T-helper 17 cell (primary cell): ENCODE data around the gene PKN2. TPM values are rescaled to one million over a fixed set of nuclear protein-coding genes. Genes with fewer than 3 reads are reported as not detected.
A peak's percentile ranks its signal among the peaks of the same experiment; 100 is the strongest.
"Not testable (repeated sequence)": the region's sequence is repeated elsewhere in the genome, so short reads cannot be mapped to it uniquely, and the experiment has no call there.

Experiments used
- ATAC-seq: fragments of 150-1000 bp; cut with Tn5 transposase; 2 replicates; pipeline ENCODE4 v1.10.0; 2021; ENCODE audit warnings: mild to moderate bottlenecking, moderate library complexity
- DNase-seq, 3 donors: peaks; one replicate each; pipeline versions ENCODE4 v3.0.0 to v3.0.0-alpha.2; 2020 to 2021
- H3K9me3 ChIP-seq: one replicate; pipeline ENCODE4 v1.7.0; 2013; ENCODE audit warnings: low read length, mild to moderate bottlenecking; ENCODE audit not compliant: control insufficient read depth, poor library complexity, severe bottlenecking
- H3K27ac Mint-ChIP-seq: one replicate; pipeline ENCODE4 v1.8.0; 2022; ENCODE audit warnings: mild to moderate bottlenecking, moderate library complexity, mixed read lengths
- H3K27me3 Mint-ChIP-seq: one replicate; pipeline ENCODE4 v1.8.0; 2022; ENCODE audit warnings: mixed read lengths
- H3K36me3 Mint-ChIP-seq: one replicate; pipeline ENCODE4 v1.8.0; 2022; ENCODE audit warnings: low read depth, mixed read lengths
- H3K4me1 Mint-ChIP-seq: one replicate; pipeline ENCODE4 v1.8.0; 2022; ENCODE audit warnings: mild to moderate bottlenecking, mixed read lengths
- H3K4me3 Mint-ChIP-seq: one replicate; pipeline ENCODE4 v1.8.0; 2022; ENCODE audit warnings: mild to moderate bottlenecking, moderate library complexity, mixed read lengths
- total RNA-seq, 4 donors: library from RNA in 2 of 4; stranded (reverse) in 2 of 4; gene quantifications; one replicate each; pipeline ENCODE4 v1.2.3 and lab custom pipeline; 2022 to 2026

PKN2 gene
- total RNA-seq, 2 donors from 2014 or later, result 35.0 to 42.6 TPM

DNA sequence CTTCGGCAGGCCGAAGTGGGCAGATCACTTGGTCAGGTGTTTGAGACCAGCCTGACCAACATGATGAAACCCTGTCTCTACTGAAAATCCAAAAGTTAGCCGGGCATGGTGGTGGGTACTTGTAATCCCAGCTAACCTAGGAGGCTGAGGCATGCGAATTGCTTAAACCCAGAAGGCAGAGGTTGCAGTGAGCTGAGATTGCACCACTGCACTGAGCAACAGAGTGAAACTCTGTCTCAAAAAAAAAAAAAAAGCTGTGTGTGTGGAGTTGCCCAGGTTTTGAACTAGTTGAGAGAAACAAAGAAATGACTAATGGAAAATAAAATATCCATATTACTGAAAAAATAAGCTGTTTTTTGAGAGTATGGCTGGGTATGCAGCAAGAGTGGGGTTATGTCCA, 107.1 kb downstream of the PKN2 start:
- Mint-ChIP-seq H3K4me3 (no peak overlapping the region), H3K27ac (no peak overlapping the region), H3K36me3 (peaks cover 10% of the 10 kb centered on the region), H3K4me1 (peaks cover 11% of the 10 kb centered on the region), H3K27me3 (no peaks in the 10 kb centered on the region)
- DNase-seq, result no peak
- no peak for ATAC-seq
- H3K9me3 ChIP-seq, result no peaks in the 10 kb centered on the region

DNA sequence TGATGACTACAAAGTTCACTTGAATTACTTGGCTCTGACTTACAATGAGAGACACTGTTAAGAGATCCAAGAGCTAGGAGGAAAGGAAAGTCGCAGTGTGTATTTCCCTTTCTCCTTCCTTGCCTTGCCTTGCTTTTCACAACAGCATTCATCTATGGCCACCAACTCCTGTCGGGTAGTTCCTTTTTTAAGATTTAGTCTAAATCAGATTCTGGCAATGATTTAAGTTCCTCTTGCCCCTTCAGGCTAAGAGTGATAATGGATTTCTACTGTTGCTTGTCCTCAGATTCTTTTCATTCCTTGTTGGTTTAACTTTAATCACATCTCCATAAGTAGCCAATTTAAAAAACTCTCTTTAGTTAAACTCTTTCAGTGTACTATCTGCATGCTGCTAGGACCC, 115.4 kb downstream of the PKN2 start:
- H3K4me1 Mint-ChIP-seq, result peaks cover 15% of the 10 kb centered on the region
- DNase-seq (no peak), ATAC-seq (no peak)
- no peaks in the 10 kb centered on the region for H3K9me3 ChIP-seq
- no peaks in the 10 kb centered on the region for H3K27me3 Mint-ChIP-seq
- H3K27ac Mint-ChIP-seq, result no peak overlapping the region
- no peak overlapping the region for H3K4me3 Mint-ChIP-seq
- H3K36me3 Mint-ChIP-seq, result peaks cover 24% of the 10 kb centered on the region

DNA sequence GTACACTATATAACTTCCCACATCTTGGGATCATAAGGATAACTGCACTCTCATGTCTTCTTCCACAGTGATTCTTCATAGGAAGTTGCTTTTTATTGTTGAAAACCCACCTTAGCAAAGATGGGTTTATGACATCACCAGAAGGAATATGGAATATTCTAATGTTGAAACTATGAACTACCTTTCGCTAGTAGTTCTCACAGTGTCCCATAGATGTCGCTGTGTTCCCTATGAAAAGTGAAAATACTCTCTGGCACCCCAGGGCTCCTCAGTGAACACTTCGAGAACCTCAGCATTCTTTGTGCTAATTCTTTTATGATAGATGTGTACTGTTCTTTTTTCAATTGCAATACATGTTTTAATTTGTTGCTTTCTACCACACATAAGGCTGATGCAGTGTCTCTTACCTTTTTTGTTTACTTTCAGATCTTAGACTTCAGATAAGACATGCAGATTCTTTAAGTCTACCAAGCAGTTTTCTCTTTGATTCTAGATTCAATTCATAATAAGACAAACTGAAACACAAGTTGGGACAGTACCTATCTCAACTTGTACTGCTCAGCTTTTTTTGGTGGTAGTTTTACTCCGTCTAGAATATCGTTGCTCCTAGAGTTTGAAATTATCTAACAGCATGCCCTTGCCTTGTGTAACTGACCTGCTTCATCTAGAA, 116.4 kb downstream of the PKN2 start:
- Mint-ChIP-seq H3K36me3 (peaks cover 24% of the 10 kb centered on the region), H3K27me3 (no peaks in the 10 kb centered on the region), H3K4me3 (no peak overlapping the region), H3K27ac (no peak overlapping the region), H3K4me1 (peaks cover 8% of the 10 kb centered on the region)
- ATAC-seq (peak; percentile 69), DNase-seq (peak in 2 of 3 donors; percentile 11 to 14)
- no peaks in the 10 kb centered on the region for H3K9me3 ChIP-seq

DNA sequence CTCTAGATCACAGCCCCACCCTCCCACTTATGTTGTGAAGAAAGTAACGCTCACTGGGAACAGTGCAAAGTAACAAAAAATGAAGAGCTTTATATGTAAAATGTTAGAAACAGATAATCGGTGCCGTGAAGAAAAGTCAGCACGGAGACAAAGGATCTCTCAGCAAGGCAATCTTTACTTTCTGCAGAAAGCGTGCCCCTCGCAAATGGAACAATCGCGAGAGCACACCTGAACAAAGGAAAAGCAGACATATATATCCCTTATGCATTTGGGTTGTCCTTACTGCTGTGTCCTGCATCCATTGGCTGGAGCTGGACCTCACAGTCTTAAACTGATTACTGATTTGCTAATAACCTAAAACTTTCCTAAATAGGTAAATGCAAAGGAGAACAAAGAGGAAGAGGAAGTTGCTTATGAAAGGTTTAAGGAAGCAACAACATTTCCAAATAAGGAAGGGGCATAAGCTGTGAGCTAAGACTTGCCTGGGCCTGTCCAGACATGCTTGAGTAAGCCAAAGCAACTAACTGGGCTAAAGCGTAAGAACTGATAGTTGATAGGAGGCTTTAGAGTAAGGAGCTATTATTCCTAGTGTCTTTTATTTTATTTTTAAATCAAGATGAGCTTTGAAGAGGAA, 117.6 kb downstream of the PKN2 start:
- no peaks in the 10 kb centered on the region for H3K9me3 ChIP-seq
- Mint-ChIP-seq H3K4me1 (peaks cover 8% of the 10 kb centered on the region), H3K4me3 (no peak overlapping the region), H3K27me3 (no peaks in the 10 kb centered on the region), H3K27ac (no peak overlapping the region), H3K36me3 (peaks cover 22% of the 10 kb centered on the region)
- ATAC-seq (no peak), DNase-seq (no peak)

DNA sequence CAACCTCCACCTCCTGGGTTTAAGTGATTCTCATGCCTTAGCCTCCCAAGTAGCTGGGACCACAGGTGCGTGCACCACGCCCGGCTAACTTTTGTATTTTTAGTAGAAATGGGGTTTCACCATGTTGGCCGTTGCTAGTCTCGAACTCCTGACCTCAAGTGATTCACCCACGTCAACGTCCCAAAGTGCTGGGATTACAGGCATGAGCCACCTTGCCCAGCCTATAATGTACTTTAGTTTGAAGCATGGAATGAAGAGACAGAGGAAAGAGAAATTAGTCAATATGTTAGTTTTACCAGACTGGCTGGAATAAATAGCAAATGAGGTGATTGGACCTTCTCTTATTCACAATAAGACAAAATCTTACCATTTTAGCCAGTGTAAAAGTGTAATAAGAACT, 118.3 kb downstream of the PKN2 start:
- Mint-ChIP-seq H3K4me3 (no peak overlapping the region), H3K36me3 (peaks cover 21% of the 10 kb centered on the region), H3K27me3 (no peaks in the 10 kb centered on the region), H3K27ac (no peak overlapping the region), H3K4me1 (peaks cover 8% of the 10 kb centered on the region)
- DNase-seq (no peak), ATAC-seq (no peak)
- H3K9me3 ChIP-seq, result no peaks in the 10 kb centered on the region

DNA sequence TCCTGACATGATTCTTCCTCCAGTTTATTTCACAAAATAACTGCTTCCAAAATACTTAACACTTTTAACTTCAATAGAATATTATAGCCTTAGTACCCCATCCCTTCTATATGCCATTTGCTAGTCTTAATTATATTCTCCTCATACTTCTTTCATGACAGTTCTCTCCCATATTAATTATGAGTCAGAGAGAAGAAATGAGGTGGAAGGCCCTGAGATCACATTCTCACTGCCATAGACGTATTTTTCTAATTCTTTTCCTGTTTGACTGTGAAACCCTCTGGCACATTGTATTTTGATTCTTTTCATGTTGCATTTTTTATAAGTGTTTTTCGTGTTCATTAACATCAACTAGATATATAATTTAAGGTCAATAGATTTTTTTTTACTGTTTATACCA, 118.9 kb downstream of the PKN2 start:
- H3K9me3 ChIP-seq, result no peaks in the 10 kb centered on the region
- ATAC-seq (no peak), DNase-seq (no peak)
- H3K4me3 Mint-ChIP-seq, result no peak overlapping the region
- H3K27me3 Mint-ChIP-seq, result no peaks in the 10 kb centered on the region
- H3K36me3 Mint-ChIP-seq, result peaks cover 19% of the 10 kb centered on the region
- no peak overlapping the region for H3K27ac Mint-ChIP-seq
- H3K4me1 Mint-ChIP-seq, result peaks cover 8% of the 10 kb centered on the region

DNA sequence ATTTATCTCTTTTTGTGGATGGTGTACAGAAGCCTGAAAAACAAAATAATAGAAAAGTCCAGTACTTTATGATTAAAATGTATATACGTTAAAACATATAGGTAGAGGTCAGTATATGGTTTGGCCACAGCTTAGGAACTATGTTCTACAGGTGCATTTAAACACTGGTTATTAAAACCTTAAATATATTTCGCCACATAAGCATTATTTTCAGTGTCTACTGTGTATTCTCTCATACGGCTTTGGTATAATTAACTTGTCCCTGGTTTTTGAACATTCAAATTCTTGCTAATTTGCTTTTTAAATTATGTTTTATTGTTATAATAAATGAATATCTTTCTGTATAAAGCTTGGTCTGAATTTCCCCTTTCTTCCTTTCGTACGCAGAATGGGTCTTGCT, 119.4 kb downstream of the PKN2 start:
- no peak overlapping the region for H3K4me3 Mint-ChIP-seq
- no peak for DNase-seq
- ATAC-seq, result no peak
- H3K9me3 ChIP-seq, result no peaks in the 10 kb centered on the region
- peaks cover 7% of the 10 kb centered on the region for H3K4me1 Mint-ChIP-seq
- no peaks in the 10 kb centered on the region for H3K27me3 Mint-ChIP-seq
- peaks cover 18% of the 10 kb centered on the region for H3K36me3 Mint-ChIP-seq
- no peak overlapping the region for H3K27ac Mint-ChIP-seq

DNA sequence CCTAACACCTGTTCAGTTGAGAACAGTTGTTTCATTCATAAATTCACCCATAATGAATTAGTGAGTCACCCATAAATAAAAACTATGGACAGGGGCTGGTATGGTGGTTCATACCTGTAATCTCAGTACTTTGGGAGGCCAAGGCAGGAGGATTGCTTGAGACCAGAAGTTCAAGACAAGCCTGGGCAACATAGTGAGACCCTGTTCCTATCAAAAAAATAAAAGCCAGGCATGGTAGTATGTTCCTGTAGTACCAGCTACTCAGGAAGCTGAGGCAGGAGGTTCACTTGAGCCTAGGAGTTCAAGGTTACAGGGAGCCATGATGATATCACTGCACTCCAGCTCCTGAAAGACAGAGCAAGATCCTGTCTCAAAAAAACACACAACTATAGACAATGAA, 128.3 kb downstream of the PKN2 start:
- Mint-ChIP-seq H3K27me3 (no peaks in the 10 kb centered on the region), H3K4me3 (no peak overlapping the region)

DNA sequence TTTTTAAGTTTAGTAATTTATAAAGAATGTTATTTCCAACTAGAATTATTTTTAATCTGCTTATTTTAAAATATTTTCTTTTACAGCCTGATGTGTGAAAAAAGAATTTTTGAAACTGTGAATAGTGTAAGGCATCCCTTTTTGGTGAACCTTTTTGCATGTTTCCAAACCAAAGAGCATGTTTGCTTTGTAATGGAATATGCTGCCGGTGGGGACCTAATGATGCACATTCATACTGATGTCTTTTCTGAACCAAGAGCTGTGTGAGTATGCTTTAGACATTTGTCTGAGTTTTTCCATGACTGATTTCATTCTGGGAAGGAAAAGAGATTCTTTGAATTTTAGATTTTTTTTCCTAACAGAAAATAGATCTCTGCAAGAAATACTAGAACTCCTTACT, 129.4 kb downstream of the PKN2 start:
- no peaks in the 10 kb centered on the region for H3K9me3 ChIP-seq
- Mint-ChIP-seq H3K27me3 (no peaks in the 10 kb centered on the region), H3K27ac (no peak overlapping the region), H3K4me3 (no peak overlapping the region), H3K4me1 (peaks cover 3% of the 10 kb centered on the region), H3K36me3 (peaks cover 13% of the 10 kb centered on the region)
- DNase-seq (no peak), ATAC-seq (no peak)

More for the DNA sequence above, 128.3 kb downstream of the PKN2 start:
- no peaks in the 10 kb centered on the region for H3K9me3 ChIP-seq
- no peak overlapping the region for H3K27ac Mint-ChIP-seq
- peaks cover 13% of the 10 kb centered on the region for H3K36me3 Mint-ChIP-seq
- no peak for DNase-seq
- H3K4me1 Mint-ChIP-seq, result peaks cover 3% of the 10 kb centered on the region
- ATAC-seq, result no peak

DNA sequence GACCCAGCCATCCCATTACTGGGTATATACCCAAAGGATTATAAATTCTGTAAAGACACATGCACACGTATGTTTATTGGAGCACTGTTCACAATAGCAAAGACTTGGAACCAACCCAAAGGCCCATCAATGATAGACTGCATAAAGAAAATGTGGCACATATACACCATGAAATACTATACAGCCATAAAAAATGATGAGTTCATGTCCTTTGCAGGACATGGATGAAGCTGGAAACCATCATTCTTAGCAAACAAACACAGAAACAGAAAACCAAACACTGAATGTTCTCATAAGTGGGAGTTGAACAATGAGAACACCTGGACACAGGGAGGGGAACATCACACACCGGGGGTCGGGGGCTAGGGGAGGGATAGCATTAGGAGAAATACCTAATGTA, 135.6 kb downstream of the PKN2 start:
- H3K27ac Mint-ChIP-seq, H3K9me3 ChIP-seq, ATAC-seq, H3K4me3 Mint-ChIP-seq, H3K27me3 Mint-ChIP-seq, H3K4me1 Mint-ChIP-seq, H3K36me3 Mint-ChIP-seq, DNase-seq: not testable (repeated sequence)

DNA sequence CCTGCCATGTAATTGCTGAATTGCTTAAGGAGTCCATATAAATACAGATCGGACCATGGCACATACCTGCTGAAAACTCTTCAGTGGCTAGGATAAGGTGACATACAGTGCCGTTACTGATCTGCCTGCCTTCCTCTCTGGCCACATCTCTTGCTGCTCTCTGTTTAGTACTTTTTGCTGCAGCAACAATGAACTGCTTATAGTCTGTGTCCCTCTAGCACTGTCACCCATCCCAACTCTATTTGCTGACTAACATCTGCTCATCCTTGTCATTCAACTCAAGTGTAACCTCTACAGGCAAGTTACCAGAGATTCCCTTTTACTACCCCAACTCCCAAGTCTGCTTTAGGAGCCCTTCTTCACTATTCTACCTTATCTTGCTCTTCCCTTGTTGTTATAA, 141.6 kb downstream of the PKN2 start:
- peak overlapping the region; percentile 43 for H3K27ac Mint-ChIP-seq
- no peaks in the 10 kb centered on the region for H3K27me3 Mint-ChIP-seq
- no peak for DNase-seq
- peaks cover 9% of the 10 kb centered on the region for H3K4me1 Mint-ChIP-seq
- H3K36me3 Mint-ChIP-seq, result peaks cover 12% of the 10 kb centered on the region
- no peaks in the 10 kb centered on the region for H3K9me3 ChIP-seq
- H3K4me3 Mint-ChIP-seq, result no peak overlapping the region
- no peak for ATAC-seq

DNA sequence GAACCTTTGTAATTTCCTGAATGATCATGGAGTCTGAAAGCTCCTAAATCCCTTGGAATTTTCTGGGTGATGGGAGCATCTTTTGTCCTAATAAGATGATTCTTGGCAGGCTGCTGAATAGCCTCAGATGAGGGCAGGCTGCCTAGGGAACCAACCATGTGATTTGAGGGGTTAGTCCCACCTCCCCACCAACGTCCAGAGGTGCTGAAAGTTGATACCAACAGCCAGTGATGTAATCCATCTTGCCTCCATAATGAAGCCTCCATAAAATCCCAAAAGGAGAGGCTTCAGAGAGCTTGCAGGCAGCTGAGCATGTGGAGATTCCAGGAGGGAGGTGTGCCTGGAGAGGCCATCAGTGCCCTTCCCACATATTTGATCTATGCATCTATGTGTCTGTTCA, 163.6 kb downstream of the PKN2 start:
- no peak for ATAC-seq
- H3K9me3 ChIP-seq, result no peaks in the 10 kb centered on the region
- Mint-ChIP-seq H3K4me1 (no peaks in the 10 kb centered on the region), H3K4me3 (no peak overlapping the region), H3K27ac (peak overlapping the region; percentile 39), H3K36me3 (no peaks in the 10 kb centered on the region), H3K27me3 (no peaks in the 10 kb centered on the region)
- no peak for DNase-seq

DNA sequence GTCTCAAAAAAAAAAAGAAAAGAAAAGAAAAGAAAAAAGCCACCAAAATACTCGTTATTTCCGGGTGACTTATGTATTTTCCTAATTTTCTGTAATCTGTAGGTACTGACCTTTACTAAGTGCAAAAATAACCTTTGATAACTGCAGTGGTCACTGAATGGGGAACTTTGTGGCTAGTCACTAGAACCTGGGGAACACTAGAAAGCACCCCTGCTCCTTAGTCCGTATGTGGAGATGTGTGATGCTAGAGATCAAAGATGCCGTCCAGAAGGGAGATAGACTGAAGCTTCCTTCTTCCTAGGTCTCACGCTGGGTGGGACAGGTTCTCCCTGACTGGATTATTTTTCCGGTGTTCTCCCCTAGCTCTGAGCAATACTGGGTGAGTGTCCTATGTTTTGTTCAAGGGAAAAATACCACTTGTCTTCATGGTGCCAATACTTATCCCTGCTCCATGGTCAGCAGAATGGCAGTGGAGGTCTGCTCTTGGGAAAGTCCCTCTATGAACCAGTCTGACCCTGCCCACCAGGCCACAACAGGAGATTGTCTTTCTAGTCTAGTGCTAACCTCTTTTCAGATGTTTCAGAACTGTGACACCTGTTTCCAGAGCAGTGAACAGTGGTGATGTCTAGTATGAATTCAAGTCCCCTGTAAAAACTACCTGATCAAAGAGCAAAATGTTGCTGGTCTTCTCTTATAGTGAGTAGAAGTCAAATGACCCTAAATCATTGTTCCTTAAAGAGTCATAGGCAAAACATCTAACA, 167.4 kb downstream of the PKN2 start:
- Mint-ChIP-seq H3K36me3 (peaks cover 4% of the 10 kb centered on the region), H3K27me3 (no peaks in the 10 kb centered on the region), H3K27ac (peak overlapping the region; percentile 90), H3K4me3 (peak overlapping the region; percentile 57), H3K4me1 (peaks cover 3% of the 10 kb centered on the region)
- ATAC-seq (peak; percentile 28), DNase-seq (no peak)
- no peaks in the 10 kb centered on the region for H3K9me3 ChIP-seq
